HFF-Myc (cell line): ENCODE measurements around the gene TRIM29.
A peak's percentile ranks its signal among the peaks of the same experiment; 100 is the strongest.

ENCODE experiments used
- DNase-seq: peaks from one replicate; pipeline ENCODE4 v3.0.0-alpha.2; 2011; ENCODE audit warnings: low read depth; ENCODE audit errors: extremely low read depth
- H3K4me3 ChIP-seq: replicated peaks from 2 replicates; pipeline ENCODE4 v1.5.1; 2011; ENCODE audit warnings: low read depth, mild to moderate bottlenecking, control low read depth, low read length
- TF ChIP-seq, protein P1 (sequence below): IDR thresholded peaks from 2 replicates; pipeline ENCODE4 v1.5.1; 2012; ENCODE audit warnings: mild to moderate bottlenecking, low read depth, low read length, control low read depth; ENCODE audit errors: missing control alignments

TRIM29 gene

DNA sequence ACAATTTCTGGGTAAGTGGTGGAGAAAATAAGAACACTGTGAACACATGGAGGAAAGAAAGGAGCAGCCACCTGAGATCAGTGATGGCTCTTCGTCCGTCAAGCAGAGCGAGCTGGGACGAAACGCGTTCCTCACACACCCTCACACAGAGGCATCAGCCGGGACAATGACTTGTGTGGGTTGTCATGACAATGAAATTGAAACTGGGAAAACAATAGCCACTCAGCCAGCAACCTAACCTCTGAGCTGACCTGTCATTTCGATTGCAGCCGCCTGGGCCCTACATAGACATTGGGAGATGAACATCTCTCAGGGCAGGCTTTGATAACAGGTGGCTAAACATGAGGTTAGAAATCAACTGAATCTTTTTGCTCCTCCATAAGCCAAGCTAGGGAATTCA, 51.3 kb downstream of the TRIM29 start:
- DNase-seq: no peak
- TF ChIP-seq, protein P1, sequence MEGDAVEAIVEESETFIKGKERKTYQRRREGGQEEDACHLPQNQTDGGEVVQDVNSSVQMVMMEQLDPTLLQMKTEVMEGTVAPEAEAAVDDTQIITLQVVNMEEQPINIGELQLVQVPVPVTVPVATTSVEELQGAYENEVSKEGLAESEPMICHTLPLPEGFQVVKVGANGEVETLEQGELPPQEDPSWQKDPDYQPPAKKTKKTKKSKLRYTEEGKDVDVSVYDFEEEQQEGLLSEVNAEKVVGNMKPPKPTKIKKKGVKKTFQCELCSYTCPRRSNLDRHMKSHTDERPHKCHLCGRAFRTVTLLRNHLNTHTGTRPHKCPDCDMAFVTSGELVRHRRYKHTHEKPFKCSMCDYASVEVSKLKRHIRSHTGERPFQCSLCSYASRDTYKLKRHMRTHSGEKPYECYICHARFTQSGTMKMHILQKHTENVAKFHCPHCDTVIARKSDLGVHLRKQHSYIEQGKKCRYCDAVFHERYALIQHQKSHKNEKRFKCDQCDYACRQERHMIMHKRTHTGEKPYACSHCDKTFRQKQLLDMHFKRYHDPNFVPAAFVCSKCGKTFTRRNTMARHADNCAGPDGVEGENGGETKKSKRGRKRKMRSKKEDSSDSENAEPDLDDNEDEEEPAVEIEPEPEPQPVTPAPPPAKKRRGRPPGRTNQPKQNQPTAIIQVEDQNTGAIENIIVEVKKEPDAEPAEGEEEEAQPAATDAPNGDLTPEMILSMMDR: no peak
- no peak overlapping the region for H3K4me3 ChIP-seq

DNA sequence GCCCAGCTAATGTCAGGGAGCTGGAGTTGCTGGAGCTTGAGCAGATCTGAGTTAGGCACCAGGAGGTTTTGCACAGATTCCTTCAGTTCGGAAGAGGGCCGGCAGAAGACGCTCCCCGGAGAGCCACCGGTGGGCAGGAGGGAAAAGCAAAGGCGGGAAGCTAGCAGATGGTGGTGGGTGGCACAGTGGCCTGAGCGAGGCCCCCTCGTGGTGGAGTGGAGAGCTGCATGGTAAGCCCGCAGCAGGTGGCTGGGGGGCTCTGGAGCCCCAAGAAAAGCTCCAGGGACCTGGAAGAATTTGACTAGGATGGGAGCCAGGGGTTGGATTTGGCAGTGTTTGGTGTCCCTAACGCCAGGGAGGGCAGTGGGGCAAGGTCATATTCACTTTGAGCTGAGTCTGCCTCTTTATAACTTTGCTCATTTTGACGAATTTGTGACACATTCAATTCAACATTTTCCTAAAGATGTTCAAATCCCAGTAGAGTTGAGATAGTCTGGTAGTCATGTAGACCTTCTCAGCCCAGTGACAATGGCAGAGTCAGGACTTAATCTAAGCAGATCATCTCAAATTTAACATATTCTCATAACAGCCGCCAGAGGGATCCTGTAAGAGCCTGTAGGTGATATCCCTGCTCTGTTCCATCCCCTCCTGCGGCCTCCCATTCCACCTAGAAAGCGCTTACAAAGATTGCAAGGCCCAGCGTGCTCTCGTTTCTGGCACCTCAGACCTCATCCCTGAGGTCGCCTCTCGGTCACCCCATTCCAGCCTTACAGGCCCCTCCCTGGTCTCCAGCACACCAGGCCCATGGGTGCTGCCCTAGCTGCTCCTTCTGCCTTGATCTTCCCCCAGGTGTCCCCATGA, 57.9 kb downstream of the TRIM29 start:
- DNase-seq: no peak

DNA sequence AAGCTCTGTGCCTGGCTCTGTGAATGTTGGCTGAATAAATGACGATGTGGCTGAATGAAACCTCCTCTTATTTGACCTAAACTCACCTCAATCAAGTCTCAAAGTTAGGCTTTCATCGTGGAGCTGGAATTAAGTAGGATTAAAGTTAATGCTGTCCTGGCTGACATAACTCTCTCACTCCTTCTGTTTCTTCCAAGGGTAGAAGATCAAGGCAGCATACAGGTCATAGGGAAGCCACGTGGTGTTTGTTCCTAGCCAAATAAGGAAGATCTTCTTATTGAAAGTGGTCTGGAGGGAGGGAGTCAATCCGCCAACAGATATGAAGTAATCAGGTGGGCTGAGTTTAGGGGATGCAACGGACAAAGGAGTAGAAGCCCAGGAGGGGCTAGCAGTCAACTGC, 59.5 kb downstream of the TRIM29 start:
- DNase-seq: no peak
- no peak overlapping the region for H3K4me3 ChIP-seq
- TF ChIP-seq, protein P1: no peak

More for the DNA sequence above, 57.9 kb downstream of the TRIM29 start:
- TF ChIP-seq, protein P1: peak; percentile 41
- no peak overlapping the region for H3K4me3 ChIP-seq

DNA sequence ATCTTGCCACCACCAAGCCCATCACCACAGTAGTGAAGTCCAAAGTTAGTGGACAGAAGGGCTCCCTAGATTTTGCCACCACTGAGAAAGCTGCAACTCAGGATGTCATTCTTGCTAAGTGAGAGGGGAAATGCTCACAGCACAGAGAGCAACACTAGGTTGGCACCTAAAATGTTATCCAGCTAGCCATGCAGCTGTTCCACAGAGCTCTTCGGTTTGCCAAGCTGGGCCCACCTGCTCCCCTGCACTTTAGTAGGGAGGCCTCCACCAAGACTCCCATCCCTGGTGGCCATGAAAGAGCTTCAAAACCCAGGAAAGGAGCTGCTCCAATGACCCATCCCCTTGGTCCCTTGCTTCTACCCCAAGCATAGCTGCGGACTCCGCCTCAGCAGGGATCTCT, 63.8 kb downstream of the TRIM29 start:
- TF ChIP-seq, protein P1: no peak
- H3K4me3 ChIP-seq: no peak overlapping the region
- DNase-seq: no peak

DNA sequence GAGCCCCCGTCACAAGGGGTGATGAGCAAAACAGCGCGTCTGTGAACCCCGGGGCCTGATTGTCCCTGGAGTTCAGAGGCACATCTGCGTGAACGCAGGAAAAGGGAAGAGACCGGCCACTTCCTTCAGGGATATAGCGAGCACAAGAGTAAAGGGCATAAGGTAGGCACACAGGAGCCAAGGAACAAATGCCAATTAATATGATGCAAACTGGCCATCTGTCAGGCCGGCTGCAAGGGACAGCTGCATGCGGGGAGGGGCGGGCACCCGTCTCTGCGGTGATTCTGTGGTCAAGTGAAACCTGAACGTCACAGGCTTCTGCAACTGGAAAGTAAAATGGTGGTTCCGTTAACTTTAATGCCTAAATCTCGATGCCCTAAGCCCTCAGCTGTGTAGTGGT, 64.7 kb downstream of the TRIM29 start:
- TF ChIP-seq, protein P1: no peak
- DNase-seq: no peak
- H3K4me3 ChIP-seq: no peak overlapping the region

DNA sequence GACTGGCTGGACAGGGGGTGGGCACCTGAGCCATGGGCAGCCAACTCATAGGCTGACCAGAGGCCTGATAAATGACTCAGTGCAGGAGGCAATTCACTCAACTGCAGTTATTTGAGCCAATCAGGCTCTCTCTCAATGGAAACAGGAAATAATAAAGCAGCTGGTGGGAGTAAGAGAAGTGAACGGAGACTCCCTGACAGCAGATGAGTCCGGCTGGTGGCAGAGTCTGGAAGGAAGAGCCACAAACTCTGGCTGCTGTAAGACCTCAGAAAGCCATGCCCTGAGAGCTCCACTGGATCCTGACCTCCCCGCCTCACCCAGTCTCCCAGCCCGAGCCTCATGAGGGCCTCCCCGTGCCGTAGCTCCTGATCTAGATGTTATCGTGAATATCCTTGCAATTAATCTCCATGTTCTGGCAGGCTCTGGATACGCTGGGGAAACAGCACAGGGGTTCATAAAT, 69.8 kb downstream of the TRIM29 start:
- H3K4me3 ChIP-seq: no peak overlapping the region

More for the DNA sequence above, 69.8 kb downstream of the TRIM29 start:
- TF ChIP-seq, protein P1: no peak
- DNase-seq: peak; percentile 24
